HEK293 (cell line): ENCODE measurements around the gene TSPAN9.

ENCODE experiments used
- YY1 ChIP-seq: fragments of 450-650 bp; formaldehyde crosslinking; IDR thresholded peaks from 2 replicates; pipeline ENCODE4 v1.5.1; 2018; ENCODE audit warnings: missing biosample characterization, missing genetic modification characterization
- ZNF324 ChIP-seq: fragments of 450-650 bp; formaldehyde crosslinking; IDR thresholded peaks from 2 replicates; pipeline ENCODE4 v1.5.1; 2016; ENCODE audit warnings: missing biosample characterization, missing genetic modification characterization
- ZNF660 ChIP-seq: fragments of 450-650 bp; IDR thresholded peaks from 2 replicates; pipeline ENCODE4 v1.5.1; 2018; ENCODE audit warnings: missing biosample characterization, mild to moderate bottlenecking, missing genetic modification characterization
- TF ChIP-seq, protein P1 (sequence below): fragments of 450-650 bp; formaldehyde crosslinking; IDR thresholded peaks from 2 replicates; pipeline ENCODE4 v1.5.1; 2016; ENCODE audit warnings: missing biosample characterization, missing genetic modification characterization

DNA sequence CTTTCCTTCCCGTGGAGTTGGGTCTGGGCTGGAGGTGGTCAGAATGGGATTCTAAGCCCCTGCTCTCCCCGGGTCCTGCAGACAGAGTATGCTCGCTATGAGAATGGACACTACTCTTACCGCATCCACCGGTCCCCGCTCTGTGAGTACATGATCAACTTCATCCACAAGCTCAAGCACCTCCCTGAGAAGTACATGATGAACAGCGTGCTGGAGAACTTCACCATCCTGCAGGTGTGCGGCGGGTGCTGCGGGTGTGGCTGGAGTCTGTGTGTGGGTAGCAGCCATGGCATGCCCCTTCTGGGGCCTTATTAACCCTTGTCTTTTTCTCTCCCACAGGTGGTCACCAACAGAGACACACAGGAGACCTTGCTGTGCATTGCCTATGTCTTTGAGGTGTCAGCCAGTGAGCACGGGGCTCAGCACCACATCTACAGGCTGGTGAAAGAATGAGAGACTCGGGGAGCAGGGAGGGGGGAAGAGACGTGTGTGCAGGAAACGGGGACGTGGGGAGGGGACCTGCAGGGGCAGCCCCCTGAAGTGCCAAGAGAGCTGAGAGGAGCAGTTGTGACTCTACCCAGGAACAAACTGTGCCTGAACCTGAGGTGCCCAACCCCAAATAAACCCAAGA is 37.0 kb upstream of the TSPAN9 start:
- TF ChIP-seq ZNF324 (tag by site-specific recombination), result no peak
- TF ChIP-seq, protein P1, sequence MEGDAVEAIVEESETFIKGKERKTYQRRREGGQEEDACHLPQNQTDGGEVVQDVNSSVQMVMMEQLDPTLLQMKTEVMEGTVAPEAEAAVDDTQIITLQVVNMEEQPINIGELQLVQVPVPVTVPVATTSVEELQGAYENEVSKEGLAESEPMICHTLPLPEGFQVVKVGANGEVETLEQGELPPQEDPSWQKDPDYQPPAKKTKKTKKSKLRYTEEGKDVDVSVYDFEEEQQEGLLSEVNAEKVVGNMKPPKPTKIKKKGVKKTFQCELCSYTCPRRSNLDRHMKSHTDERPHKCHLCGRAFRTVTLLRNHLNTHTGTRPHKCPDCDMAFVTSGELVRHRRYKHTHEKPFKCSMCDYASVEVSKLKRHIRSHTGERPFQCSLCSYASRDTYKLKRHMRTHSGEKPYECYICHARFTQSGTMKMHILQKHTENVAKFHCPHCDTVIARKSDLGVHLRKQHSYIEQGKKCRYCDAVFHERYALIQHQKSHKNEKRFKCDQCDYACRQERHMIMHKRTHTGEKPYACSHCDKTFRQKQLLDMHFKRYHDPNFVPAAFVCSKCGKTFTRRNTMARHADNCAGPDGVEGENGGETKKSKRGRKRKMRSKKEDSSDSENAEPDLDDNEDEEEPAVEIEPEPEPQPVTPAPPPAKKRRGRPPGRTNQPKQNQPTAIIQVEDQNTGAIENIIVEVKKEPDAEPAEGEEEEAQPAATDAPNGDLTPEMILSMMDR (tag by site-specific recombination), result no peak
- no peak for TF ChIP-seq YY1
- TF ChIP-seq ZNF660 (tag by site-specific recombination), result no peak
